Activated T-helper 1 cell treated with anti-CD3 and anti-CD28 coated beads, Interleukin-2, amount 50 U/mL, for 16 hours (primary cell): ENCODE measurements around the gene REEP2.
"Not testable (repeated sequence)": the region's sequence is repeated elsewhere in the genome, so short reads cannot be mapped to it uniquely, and the experiment has no call there.

Experiments
- DNase-seq, 2 donors: peaks; one replicate each; pipeline ENCODE4 v3.0.0-alpha.2; 2020; ENCODE audit warnings: low read depth in 1 of 2, low spot score in 1 of 2

REEP2 gene, protein sequence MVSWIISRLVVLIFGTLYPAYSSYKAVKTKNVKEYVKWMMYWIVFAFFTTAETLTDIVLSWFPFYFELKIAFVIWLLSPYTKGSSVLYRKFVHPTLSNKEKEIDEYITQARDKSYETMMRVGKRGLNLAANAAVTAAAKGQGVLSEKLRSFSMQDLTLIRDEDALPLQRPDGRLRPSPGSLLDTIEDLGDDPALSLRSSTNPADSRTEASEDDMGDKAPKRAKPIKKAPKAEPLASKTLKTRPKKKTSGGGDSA

DNA sequence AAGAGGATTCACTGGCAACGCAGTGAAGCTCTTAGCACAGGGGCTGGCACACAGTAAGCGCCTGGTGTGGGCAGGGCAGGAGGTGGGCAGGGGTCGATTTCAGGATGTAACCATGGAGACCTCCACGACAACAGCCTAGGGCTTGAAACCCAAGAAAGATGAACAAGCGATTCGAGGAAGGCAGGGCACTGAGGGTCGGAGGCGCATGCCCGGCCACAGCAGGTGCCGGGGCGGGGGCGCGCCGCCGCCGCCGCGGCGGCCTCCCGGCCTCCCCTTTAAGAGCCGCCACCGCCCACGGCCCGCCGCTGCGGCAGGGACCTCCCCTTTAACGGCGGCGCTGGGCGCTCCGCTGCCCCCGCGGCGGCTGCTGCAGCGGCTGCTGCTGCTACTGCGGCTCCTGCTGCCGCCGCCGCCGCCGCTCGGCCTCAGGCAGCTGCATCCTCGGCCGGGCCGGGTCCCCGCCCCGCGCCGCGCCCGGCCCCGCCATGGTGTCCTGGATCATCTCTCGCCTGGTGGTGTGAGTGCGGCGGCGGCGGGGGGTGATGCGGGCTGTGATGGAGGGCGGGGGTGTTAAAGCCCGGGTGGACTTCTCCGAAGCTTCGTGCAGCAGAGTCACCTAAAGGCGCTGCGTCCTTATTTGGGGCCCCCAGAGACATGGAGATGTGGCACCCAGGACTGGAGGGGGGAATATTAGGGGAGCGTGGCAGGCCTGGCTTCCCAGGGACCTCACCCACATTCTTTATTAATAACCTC is at the start of gene REEP2:
Gene REEP2, plus strand, starts transcription at position 334 of the 753 bp plus-strand sequence. Its CDS starts 152 bp downstream, at position 486.
- peak in 1 of 2 donors; percentile 53 for DNase-seq

DNA sequence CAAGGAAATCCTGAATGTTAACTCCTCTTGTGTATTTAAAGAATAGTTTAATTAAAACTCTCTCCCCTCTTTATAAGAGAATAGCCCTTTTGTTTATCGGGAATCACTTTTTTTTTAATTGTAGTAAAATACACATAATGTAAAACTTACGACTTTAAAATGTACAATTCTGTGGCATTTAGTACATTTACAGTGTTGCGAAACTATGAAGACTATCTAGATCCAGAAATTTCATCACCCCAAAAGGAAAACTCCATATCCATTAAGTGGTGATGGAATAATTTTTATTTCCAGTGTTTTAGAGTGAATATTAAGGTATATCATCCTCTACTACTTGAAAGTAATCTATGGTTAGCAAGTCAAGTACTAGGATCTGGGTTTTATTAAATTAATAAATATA is 49.5 kb upstream of the REEP2 start:
- no peak for DNase-seq

DNA sequence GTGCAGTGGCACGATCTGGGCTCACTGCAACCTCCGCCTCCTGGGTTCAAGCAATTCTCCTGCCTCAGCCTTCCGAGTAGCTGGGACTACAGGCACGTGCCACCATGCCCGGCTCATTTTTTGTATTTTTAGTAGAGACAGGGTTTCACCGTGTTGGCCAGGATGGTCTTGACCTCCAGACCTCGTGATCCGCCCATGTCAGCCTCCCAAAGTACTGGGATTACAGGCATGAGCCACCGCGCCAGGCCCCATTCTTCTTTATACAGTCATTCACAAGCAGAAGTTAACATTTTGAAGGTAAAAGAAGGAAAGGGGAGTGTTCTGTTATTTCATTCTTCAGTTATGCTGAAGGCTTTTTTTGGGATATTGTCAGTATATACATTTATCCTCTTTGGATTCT is 48.9 kb upstream of the REEP2 start:
- DNase-seq, result not testable (repeated sequence)

DNA sequence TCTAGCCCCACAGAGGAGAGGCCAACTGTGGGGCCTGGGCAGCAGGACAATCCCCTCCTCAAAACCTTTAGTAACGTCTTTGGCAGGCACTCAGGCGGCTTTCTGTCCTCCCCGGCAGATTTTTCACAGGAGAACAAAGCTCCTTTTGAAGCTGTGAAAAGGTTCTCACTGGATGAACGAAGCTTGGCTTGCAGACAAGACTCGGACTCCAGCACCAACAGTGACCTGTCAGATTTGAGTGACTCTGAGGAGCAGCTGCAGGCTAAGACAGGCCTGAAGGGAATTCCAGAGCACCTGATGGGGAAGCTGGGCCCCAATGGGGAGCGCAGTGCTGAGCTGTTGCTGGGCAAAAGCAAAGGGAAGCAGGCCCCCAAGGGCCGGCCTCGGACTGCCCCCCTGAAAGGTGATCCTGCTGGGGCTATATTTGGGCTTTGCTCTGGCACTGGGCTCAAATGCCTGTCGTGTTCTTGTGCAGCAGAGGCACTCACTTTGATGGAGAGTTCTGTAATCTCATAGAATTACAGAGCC is 46.9 kb upstream of the REEP2 start:
- no peak for DNase-seq

DNA sequence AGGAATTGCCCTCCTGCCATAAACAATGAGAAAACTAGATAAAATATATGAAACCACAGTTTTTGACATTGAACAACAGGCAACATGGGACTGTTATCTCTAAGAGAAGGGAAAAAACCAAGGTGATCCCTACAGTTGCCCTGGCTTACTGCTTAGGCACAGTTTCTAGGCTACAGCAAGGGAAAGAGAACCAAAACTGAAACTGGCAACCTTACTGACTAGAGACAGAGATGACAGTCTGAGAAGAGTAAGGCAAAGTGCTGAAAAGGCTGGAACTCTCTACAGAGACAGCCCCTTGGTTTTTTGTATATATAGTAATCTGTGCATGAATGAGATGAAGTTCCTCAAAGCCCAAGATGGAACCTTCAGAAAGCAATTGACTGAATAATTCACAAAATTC is 36.2 kb upstream of the REEP2 start:
- DNase-seq, result no peak

DNA sequence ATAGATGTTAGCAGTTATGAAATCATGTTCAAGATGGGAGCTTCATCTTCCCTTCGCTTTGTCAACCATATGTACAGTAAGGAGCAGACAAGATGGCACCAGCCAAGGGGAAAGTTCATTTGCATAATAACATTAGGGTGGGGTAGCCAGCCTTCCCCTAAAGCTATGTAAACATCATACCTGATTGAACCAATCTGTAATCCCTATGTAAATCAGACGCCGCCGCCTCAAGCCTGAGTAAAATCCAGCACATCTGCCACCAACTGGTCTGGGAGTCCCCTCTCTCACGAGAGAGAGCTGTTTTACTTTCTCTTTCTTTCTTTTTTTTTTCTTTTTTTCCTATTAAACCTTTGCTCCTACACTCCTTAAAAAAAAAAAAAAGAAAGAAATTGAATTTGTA is 30.8 kb upstream of the REEP2 start:
- DNase-seq, result no peak

DNA sequence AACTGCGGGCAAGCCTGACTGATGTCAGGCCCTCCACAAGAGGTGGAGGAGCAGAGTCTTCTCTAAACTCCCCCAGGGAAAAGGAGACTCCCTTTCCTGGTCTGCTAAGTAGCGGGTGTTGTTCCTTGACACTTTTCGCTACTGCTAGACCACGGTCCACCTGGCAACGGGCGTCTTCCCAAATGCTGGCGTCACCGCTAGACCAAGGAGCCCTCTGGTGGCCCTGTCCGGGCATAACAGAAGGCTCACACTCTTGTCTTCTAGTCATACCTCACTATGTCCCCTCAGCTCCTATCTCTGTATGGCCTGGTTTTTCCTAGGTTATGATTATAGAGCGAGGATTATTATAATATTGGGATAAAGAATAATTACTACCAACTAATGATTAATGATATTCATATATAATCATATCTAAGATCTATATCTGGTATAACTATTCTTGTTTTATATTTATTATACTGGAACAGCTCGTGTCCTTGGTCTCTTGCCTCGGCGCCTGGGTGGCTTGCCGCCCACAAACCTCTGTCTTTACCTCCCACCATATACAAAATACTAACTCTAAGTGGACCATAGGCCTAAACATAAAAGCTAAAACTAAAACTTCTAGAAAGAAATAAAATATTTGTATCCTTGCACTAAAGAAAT is 27.7 kb upstream of the REEP2 start:
- not testable (repeated sequence) for DNase-seq

DNA sequence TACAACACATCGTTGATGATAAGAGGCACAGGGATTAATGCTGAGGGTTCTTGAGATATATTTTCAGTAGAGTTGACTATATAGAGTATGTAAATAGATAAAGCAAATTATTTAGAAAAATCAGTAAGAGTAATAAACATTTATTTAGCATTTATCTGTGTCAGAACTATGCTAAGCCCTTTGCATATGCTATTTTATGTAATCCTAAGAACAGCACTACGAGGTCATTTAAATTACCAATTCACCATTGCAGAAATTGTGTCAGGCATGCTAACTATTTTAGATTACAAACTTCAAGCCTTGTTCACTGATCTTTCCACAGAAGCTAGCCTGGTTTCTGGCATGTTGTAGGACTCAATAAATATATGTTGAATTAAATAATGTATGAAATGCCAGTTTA is 20.4 kb upstream of the REEP2 start:
- no peak for DNase-seq

DNA sequence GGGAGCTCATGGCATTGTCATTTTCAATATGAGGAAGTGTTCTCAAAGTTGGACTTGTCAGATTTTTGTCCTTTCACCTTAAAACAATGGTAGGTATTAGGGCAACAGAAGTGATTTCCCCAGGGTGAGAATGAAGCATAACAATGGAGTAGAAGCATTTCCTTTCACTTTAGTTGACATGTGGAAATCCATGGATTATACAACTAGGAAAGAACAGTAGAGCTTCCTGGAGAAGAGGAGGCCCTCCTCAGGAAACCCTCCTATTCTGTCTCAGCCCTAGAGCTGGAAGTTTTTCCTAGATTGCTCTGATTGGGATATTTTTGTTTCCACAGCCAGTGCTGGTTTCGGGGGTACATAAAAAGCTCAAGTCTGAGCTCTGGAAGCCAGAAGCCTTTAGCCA is 13.8 kb upstream of the REEP2 start:
- no peak for DNase-seq

DNA sequence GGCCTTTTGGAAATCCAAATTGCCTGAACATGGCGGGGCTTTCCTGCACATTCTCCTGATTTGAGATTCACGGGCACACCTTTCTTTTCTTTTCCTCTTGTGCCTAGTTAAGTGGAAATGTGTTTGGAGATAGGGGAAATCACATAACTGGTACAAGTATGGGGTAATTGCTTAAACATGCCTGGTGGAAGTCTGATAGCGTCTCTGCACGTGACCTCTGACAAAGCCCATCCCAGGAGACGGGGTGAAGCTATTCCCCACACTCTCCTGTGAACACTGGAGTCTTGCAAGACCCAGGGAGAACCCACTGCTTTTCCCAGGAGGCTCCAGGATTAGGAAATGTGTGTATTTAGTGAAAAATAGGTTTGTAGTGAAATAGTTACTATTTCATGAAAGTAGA is 2.9 kb upstream of the REEP2 start:
- DNase-seq, result no peak

DNA sequence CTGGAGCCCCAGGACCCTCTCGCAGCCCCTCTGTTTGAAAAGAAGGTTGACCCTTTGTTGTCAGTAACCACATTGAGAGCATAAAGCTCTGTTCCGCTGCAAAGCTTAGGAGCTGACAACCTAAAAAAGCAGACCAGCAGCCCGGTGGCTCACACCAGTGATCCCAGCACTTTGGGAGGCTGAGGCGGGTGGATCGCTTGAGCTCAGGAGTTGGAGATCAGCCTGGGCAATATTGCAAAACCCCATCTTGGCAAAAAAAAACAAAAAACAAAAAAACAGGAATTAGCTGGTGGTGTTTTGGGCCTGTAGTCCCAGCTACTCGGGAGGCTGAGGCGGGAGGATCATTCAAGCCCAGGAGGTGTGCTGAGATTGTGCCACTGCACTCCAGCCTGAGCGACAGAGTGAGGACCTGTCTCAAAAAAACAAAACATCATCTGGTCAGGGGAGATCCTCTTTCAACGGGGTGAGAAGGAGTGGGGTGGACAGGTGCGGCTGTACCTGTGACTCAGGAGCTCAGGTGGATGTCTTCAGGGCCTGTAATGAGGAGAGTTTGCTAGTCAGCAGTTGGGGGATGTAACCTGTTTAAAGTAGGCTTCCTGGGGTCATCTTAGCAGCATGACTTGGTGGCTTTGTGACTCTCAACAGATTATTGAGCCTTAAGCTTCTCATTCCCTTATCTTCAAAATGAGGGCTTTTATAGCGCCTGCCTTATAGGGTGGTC is 694 bp upstream of the REEP2 start:
- DNase-seq, result no peak

DNA sequence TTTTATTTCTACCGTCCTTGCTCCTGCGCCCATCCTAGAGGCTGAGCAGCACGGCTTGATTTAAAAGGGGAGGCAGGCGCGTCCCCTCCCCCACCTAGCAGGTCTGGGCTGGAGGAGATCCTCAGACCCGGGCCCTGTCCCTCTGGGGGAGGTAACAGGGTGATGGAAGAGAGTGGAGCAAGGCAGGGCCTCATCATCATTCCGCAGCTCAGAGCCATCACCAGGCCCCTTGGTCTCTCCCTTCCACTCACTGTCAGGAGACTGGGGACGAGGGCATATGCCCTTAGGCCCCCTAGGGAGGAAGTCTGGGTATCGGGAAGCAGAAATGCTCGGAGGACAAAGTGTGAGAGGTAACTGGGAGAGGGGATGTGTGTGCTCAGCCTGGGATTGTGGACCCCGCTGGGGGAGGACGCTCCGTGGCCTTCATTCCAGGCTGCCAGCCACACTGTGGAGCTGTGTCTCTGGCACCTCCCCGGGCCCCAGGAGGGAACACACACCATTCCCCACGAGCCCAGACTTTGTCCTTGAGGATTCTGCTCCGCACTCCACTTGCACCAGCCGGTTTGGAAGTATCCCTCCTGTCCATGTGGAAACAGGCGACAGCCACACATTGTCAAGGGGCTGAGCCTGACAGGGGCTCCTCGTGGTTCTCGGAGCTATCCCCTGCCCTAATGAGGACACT is 761 bp downstream of the REEP2 start:
- DNase-seq, result no peak

DNA sequence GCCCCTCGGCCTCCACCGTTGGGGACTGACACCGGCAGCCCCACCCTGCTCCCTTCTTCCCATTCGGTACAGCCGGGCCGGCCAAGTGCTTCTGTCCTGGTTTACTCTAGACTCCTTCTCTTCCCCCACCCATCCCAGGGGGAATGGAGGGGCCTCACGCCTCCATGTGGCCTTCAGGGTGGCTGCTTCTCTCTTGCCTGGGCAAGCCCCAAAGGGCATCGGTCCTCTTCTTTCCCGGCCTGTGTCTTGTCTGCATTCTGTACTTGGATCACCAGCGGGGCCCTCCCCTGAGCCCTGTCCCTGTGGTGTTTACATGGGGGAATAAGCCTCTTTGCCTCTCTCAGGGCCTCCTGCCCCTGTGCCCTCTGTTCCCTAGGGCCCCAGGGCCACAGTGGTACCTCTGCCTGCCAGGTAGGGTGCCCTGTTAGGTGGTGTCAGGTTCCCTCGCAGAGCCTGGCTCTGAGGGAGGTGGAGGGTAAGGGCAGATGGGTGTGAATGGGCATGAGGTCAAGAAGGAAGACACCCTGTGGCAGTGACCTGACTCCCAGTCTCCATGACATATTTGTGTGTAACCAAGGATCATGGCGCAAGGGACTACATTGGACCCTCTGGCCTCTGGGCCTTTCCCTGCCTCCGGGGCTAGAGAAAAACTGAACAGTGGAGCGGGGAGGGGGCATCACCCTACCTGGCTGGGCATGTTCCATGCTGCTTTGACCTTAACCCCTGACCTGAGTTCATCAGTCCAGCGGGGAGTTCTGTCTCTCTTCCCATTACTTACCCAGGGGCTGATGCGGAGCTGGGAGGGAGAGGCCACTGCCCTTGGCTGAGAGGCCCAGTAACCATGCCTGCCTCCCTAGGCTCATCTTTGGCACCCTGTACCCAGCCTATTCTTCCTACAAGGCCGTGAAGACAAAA is 1.6 kb downstream of the REEP2 start:
- no peak for DNase-seq

DNA sequence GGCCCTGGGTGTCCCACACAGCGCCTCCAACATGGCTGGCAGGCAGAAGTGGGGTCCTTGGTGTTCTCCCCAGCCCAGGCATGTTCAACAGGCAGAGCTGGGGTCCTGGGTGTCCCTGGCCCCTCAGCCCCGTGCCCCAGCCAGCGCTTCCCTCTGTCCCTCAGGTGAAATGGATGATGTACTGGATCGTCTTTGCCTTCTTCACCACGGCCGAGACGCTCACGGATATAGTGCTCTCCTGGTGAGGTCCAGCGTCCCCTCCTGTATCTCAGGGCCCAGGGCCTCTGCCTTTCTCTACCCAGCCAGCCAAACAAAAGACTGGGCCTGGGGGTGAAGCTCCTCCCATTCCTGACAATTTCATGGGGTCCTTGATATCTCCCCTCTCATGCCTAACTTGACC is 2.4 kb downstream of the REEP2 start:
- DNase-seq, result no peak

DNA sequence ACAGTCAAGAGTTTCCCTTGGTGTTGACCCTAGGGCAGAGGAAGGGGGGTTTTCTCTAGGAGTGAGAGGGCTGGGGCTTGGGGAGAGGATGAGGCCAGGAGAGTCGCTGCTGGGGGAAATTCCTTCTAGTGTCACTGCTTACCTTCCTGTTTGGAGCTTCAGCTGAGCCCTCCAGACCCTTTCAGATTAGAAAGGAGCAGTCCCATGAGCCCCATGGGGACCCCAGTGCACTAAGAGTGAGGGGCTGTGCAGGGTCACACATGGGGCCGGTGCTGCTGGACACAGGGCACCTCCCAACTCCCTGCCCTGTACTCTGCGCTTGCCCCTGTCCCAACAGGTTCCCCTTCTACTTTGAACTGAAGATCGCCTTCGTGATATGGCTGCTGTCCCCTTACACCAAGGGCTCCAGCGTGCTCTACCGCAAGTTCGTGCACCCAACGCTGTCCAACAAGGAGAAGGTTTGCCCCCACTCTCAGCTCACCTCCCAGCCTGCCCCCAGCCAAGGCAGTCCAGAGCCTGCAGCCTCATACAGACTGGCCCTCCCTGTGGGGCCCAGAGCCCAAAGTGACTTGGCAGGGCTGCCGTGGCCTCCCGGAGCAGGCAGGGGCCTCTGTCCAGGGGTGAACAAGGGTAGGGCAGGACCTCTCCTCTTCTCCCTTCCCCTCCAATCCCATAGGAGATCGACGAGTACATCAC is 5.4 kb downstream of the REEP2 start:
- no peak for DNase-seq

DNA sequence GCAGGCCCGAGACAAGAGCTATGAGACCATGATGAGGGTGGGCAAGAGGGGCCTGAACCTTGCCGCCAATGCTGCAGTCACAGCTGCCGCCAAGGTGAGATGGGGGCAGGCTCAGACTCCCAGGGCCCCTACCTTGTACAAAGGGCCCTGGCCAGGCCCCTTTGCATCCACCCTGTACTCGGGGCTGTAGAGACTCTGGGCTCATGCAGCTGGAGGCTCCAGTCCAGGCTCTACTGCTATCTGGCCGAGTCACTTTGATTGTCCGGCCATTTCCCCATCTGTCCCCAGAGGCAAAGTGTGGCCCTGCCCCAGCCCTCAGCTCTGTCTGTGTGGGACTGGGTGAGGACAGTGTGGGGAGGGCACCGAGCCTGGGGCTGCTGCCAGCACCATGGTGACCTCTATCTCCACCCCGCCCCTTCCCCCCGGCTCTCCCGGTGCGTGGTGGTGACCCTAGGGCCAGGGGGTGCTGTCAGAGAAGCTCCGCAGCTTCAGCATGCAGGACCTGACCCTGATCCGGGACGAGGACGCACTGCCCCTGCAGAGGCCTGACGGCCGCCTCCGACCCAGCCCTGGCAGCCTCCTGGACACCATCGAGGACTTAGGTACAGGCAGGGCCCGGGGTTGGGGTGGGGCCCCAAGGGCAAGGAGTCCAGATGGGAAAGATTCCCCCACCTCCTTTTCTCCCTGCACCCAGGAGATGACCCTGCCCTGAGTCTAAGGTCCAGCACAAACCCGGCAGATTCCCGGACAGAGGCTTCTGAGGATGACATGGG is 6.1 kb downstream of the REEP2 start:
- no peak for DNase-seq

DNA sequence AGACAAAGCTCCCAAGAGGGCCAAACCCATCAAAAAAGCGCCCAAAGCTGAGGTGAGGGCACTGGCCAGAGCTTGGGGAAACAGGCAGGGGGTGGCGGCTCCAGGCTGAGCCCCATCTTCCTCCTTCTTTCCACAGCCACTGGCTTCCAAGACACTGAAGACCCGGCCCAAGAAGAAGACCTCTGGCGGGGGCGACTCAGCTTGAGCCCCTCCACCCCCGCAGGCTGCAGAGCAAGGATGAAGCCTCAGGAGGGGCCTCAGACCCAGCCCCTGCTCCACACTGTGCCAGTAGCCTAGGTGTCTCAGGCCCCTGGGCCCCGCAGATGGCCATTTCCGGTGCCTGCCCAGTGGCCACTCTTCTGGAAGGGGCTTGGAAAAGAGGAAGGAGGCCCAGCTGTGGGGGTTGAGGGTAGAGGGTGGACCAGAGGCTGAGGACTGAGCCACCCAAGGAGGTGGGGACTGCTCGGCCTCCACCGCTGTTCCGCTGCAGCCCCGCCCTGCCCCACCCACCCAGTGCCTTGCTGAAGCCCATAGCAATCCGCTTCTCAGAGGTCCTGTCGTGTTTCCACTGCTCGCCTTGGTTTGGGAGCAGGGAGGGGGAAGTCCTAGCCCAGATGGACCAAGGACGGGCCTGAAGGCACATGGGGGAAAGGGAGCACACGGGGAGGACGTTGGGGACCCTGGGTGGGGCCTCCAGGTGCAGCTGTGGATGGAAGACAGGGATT is 6.9 kb downstream of the REEP2 start:
- no peak for DNase-seq

DNA sequence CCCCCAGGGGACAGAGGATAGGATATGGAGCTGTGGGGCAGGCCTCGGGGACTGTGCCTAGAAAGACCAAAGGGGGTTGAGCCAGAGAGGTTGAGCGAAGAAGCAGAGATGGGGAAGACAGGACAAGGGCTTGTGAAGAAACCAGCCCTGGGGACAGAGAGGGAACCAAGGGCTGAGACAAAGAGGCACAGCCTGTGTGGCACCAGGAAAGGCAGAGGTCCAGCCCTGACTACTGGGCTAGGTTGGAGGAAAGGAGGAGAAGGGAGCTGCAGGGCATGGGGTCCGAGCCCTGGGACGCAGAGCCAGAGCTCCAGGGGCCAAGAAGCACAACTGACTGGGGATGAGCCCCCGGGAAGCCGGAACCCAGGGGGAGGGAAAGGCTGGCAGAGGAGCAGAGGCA is 9.2 kb downstream of the REEP2 start:
- DNase-seq, result no peak
